ENCODE data around the gene NET1. TPM values are rescaled to one million over a fixed set of nuclear protein-coding genes. Genes with fewer than 3 reads are reported as not detected.

The NET1 gene
- total RNA-seq, 1 donor from 2014 or later: 57.7 TPM

GRCh38 chr10:5486853-5487235 is 74.5 kb downstream of the NET1 start:
- Mint-ChIP-seq H3K4me1 (ENCODE audit: unreplicated experiment) (peaks cover 15% of the 10 kb centered on the region), H3K4me3 (ENCODE audit: unreplicated experiment) (no peak overlapping the region), H3K27me3 (ENCODE audit: unreplicated experiment) (peaks cover 8% of the 10 kb centered on the region), H3K9me3 (ENCODE audit: unreplicated experiment) (no peaks in the 10 kb centered on the region), H3K36me3 (ENCODE audit: low read depth, unreplicated experiment) (no peaks in the 10 kb centered on the region), H3K27ac (ENCODE audit: unreplicated experiment) (no peak overlapping the region)
- no peak for DNase-seq (ENCODE audit: low spot score)
- TF ChIP-seq, protein P1, sequence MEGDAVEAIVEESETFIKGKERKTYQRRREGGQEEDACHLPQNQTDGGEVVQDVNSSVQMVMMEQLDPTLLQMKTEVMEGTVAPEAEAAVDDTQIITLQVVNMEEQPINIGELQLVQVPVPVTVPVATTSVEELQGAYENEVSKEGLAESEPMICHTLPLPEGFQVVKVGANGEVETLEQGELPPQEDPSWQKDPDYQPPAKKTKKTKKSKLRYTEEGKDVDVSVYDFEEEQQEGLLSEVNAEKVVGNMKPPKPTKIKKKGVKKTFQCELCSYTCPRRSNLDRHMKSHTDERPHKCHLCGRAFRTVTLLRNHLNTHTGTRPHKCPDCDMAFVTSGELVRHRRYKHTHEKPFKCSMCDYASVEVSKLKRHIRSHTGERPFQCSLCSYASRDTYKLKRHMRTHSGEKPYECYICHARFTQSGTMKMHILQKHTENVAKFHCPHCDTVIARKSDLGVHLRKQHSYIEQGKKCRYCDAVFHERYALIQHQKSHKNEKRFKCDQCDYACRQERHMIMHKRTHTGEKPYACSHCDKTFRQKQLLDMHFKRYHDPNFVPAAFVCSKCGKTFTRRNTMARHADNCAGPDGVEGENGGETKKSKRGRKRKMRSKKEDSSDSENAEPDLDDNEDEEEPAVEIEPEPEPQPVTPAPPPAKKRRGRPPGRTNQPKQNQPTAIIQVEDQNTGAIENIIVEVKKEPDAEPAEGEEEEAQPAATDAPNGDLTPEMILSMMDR (IDR thresholded peaks at IDR 0.05; ENCODE audit: unreplicated experiment): no peak

DNA sequence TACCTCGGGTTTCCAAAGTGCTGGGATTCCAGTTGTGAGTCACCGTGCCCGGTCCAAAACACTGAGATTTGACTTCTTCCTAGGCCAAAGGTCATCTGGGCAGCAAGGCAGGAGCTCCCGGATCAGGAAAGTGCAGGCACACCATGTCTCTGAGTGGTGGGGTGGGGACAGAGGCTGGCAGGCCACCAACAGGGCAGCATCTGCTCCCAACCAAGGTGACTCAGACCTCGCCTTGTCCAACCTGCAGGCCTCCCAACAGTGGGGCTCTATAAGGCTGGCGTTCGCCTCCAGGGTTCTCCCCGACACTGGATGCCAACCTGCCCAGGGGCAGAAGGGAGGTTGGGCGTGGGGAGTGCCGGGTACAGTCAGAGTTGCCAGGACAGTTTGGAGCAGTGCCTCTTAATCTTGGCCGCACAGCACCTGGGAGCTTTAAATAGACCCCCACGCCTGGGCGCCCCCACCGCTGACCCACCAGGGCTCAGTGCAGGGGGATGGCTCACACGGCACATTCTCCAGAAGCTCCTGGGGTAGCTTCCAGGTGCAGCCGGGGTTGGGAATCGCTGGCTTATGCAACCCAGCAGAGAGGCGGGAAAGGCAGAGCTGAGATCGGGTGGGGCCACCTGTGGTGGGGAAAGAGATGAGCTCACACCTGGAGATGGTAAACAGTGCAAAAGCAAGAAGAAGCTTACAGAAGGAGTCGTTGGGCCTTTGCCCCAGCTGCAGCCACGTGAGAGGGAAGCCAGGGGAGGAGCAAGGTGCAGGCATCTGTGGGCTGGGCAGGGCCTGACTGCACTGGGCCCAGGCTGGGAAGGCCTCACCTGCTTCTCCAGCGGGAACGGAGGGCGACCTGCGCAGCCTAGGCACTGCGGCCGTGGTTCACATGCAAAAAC is 76.2 kb downstream of the NET1 start:
- peaks cover 10% of the 10 kb centered on the region for H3K4me1 Mint-ChIP-seq (ENCODE audit: unreplicated experiment)

GRCh38 chr10:5490032-5490431 is 77.7 kb downstream of the NET1 start:
- no peak for DNase-seq (ENCODE audit: low spot score)
- no peaks in the 10 kb centered on the region for H3K36me3 Mint-ChIP-seq (ENCODE audit: low read depth, unreplicated experiment)
- H3K4me3 Mint-ChIP-seq (ENCODE audit: unreplicated experiment): no peak overlapping the region
- H3K27ac Mint-ChIP-seq (ENCODE audit: unreplicated experiment): no peak overlapping the region
- TF ChIP-seq, protein P1 (IDR thresholded peaks at IDR 0.05; ENCODE audit: unreplicated experiment): no peak
- peaks cover 8% of the 10 kb centered on the region for H3K27me3 Mint-ChIP-seq (ENCODE audit: unreplicated experiment)
- no peaks in the 10 kb centered on the region for H3K9me3 Mint-ChIP-seq (ENCODE audit: unreplicated experiment)
- peaks cover 10% of the 10 kb centered on the region for H3K4me1 Mint-ChIP-seq (ENCODE audit: unreplicated experiment)

More for the DNA sequence above, 76.2 kb downstream of the NET1 start:
- H3K27me3 Mint-ChIP-seq (ENCODE audit: unreplicated experiment): peaks cover 8% of the 10 kb centered on the region
- no peak overlapping the region for H3K27ac Mint-ChIP-seq (ENCODE audit: unreplicated experiment)
- no peaks in the 10 kb centered on the region for H3K9me3 Mint-ChIP-seq (ENCODE audit: unreplicated experiment)
- no peak overlapping the region for H3K4me3 Mint-ChIP-seq (ENCODE audit: unreplicated experiment)
- no peaks in the 10 kb centered on the region for H3K36me3 Mint-ChIP-seq (ENCODE audit: low read depth, unreplicated experiment)
- TF ChIP-seq, protein P1 (IDR thresholded peaks at IDR 0.05; ENCODE audit: unreplicated experiment): no peak
- no peak for DNase-seq (ENCODE audit: low spot score)

DNA sequence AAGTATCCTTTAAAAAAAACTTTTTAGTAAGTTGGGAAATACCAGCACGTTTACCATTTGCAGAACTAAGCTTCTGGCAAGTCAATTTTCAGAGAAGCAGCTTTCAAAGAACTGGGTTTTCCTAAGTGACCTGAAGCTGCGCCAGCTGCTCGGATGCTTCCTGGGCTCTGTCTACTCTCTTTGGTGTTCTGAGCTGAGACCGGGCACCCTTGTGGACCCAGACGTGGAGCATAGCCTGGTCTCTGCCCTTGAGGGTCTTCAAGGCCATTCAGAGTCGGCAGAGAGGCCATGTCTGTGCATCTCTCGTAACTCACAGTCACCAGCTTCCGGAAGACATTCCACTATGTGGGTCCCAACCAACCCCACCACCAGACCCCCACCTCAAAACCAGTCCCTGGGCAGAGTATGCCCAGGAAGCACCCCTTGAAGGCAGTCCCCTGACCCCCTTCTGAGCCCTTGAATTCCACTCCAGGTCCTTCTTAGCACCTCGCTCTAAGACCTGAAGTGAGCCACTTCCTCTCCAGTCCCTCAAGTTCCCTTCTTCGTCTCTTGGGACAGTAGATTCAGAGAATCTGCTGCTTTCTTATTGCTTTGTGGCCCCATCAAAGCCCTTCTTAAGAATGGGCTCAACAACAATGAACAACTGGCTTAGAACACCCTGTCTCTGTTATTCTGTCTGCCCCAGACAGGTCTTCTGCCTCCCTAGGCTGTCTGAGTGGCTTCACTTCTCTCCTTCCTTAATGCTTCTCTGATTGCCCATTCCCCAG is 78.5 kb downstream of the NET1 start:
- TF ChIP-seq, protein P1 (IDR thresholded peaks at IDR 0.05; ENCODE audit: unreplicated experiment): no peak
- no peaks in the 10 kb centered on the region for H3K36me3 Mint-ChIP-seq (ENCODE audit: low read depth, unreplicated experiment)
- H3K27ac Mint-ChIP-seq (ENCODE audit: unreplicated experiment): no peak overlapping the region

More for the DNA sequence above, 78.5 kb downstream of the NET1 start:
- H3K27me3 Mint-ChIP-seq (ENCODE audit: unreplicated experiment): peaks cover 9% of the 10 kb centered on the region
- H3K4me3 Mint-ChIP-seq (ENCODE audit: unreplicated experiment): no peak overlapping the region
- H3K9me3 Mint-ChIP-seq (ENCODE audit: unreplicated experiment): no peaks in the 10 kb centered on the region
- no peak for DNase-seq (ENCODE audit: low spot score)
- H3K4me1 Mint-ChIP-seq (ENCODE audit: unreplicated experiment): peaks cover 9% of the 10 kb centered on the region

Measured in endothelial cell (in vitro differentiated cells).